HepG2 (cell line): ENCODE measurements around the gene PDHX. TPM values are rescaled to one million over a fixed set of nuclear protein-coding genes. Genes with fewer than 3 reads are reported as not detected.
A peak's percentile ranks its signal among the peaks of the same experiment; 100 is the strongest.

Experiments
- STAG1 ChIP-seq: sonication (generic); formaldehyde crosslinking; IDR thresholded peaks from 2 replicates; pipeline ENCODE4 v1.4.0; 2020; ENCODE audit warnings: missing genetic modification reagents
- TSC22D2 ChIP-seq: sonication (generic); formaldehyde crosslinking; IDR thresholded peaks from 2 replicates; pipeline ENCODE4 v1.5.1; 2020; ENCODE audit warnings: missing genetic modification reagents, mild to moderate bottlenecking, borderline replicate concordance
- ZBTB38 ChIP-seq: sonication (generic); formaldehyde crosslinking; IDR thresholded peaks from 2 replicates; pipeline ENCODE4 v1.5.1; 2020; ENCODE audit warnings: mild to moderate bottlenecking, missing genetic modification reagents
- ZFYVE20 ChIP-seq: sonication (generic); formaldehyde crosslinking; IDR thresholded peaks from 2 replicates; pipeline ENCODE4 v1.8.0; 2023; ENCODE audit warnings: low read depth, mild to moderate bottlenecking, moderate library complexity, missing genetic modification reagents, borderline replicate concordance
- ZNF230 ChIP-seq: sonication (generic); formaldehyde crosslinking; IDR thresholded peaks from 2 replicates; pipeline ENCODE4 v1.4.0; 2020; ENCODE audit warnings: mild to moderate bottlenecking, missing genetic modification reagents
- ZNF563 ChIP-seq: sonication (generic); formaldehyde crosslinking; IDR thresholded peaks from 2 replicates; pipeline ENCODE4 v1.8.0; 2022; ENCODE audit warnings: mild to moderate bottlenecking, moderate library complexity, missing genetic modification reagents
- polyA plus RNA-seq, 8 experiments: library from polyadenylated mRNA; depleted of rRNA in 3 of 8; stranded (reverse) in 7 of 8; unstranded in 1 of 8; fragments of >200 nt; fragmentation: Illumina TruSeq in 4 of 8; extraction: Trizol in 4 of 8; gene quantifications; 2 replicates each; pipeline versions ENCODE4 v1.2.1 to v1.2.3, GENCODE V29; 2011 to 2016; ENCODE audit warnings: low read depth in 4 of 8, missing spikeins in 1 of 8, mixed read lengths in 1 of 8; ENCODE audit not compliant: insufficient read depth in 1 of 8
- total RNA-seq, 5 experiments: library from RNA; depleted of rRNA; stranded (reverse); fragments of >200 nt; fragmentation: Illumina TruSeq; extraction: Trizol; gene quantifications; 2 replicates each; pipeline ENCODE4 v1.2.3, GENCODE V29; 2016; ENCODE audit warnings: low read depth in 1 of 5
- TF ChIP-seq, protein P1 (sequence below): sonication (generic); formaldehyde crosslinking; IDR thresholded peaks from 2 replicates; pipeline ENCODE4 v1.5.1; 2020; ENCODE audit warnings: mild to moderate bottlenecking, missing genetic modification reagents, borderline replicate concordance
- TF ChIP-seq, protein P2 (sequence below): IDR thresholded peaks from 2 replicates; pipeline ENCODE4 v1.6.1; 2016; ENCODE audit warnings: low read depth, borderline replicate concordance
- TF ChIP-seq, protein P3 (sequence below): sonication (generic); formaldehyde crosslinking; IDR thresholded peaks from 2 replicates; pipeline ENCODE4 v1.8.0; 2022; ENCODE audit warnings: mild to moderate bottlenecking, missing genetic modification reagents, moderate library complexity
- TF ChIP-seq, protein P4 (sequence below): sonication (generic); formaldehyde crosslinking; IDR thresholded peaks from 2 replicates; pipeline ENCODE4 v1.4.0; 2020; ENCODE audit warnings: low read depth, mild to moderate bottlenecking, missing genetic modification reagents
- TF ChIP-seq, protein P5 (sequence below): IDR thresholded peaks from 2 replicates; pipeline ENCODE4 v1.6.1; 2016; ENCODE audit warnings: low read depth, control low read depth
- TF ChIP-seq, protein P6 (sequence below): sonication (generic); formaldehyde crosslinking; conservative IDR thresholded peaks from 2 replicates; pipeline ENCODE4 v1.8.0; 2022; ENCODE audit warnings: mild to moderate bottlenecking, moderate library complexity, missing genetic modification reagents

The PDHX gene
- total and polyA plus RNA-seq, 2 of the 13 experiments (the other 11 are each of a cell fraction or from before 2014, with no cell fraction given), result 41.0 to 73.8 TPM

DNA sequence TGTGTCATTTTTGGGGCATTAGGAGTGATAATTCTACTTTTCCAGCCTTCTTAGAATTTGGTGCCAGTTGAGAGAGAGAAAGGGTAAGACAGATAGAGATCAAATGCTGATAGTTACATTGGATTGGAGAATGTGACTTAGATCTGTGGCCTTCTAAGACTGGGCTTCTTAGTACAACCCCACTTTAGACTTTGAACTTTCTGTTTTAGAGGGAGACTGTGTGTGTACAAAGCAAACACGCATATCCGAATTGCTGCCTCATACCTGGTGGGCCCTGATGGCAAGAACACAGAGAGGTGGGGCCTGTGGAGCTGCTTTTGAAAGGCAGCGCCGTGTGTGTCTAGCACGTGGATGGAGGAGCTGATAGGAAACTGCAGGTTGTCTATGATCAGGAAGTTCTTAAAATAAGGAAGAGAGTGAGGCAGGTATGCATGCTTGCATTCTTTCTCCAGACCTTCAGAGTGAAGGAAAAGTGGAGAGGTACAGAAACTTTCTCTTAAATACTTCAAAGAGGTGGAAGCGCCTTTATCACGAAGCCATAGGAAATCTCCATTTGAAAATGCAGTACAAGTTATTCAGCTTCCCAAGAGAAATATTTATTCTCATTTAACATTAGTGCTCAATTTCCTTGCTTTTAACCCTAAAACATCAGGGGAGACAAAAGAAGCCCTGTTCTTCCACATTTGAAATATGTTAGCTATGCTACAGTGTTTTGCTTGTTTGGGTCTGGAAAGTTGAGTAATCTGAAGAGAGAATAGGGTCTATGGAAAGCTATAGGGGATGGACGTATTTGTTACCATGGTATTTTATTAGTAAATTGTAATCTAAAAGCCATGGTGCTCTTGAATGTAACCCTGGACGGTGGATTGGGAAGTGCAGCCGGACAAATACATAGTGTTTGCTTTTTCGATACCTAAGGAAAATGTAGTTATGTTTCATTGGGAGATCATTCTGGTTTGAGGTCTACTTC, 13.7 kb downstream of the PDHX start (continued):
- TF ChIP-seq, protein P1, sequence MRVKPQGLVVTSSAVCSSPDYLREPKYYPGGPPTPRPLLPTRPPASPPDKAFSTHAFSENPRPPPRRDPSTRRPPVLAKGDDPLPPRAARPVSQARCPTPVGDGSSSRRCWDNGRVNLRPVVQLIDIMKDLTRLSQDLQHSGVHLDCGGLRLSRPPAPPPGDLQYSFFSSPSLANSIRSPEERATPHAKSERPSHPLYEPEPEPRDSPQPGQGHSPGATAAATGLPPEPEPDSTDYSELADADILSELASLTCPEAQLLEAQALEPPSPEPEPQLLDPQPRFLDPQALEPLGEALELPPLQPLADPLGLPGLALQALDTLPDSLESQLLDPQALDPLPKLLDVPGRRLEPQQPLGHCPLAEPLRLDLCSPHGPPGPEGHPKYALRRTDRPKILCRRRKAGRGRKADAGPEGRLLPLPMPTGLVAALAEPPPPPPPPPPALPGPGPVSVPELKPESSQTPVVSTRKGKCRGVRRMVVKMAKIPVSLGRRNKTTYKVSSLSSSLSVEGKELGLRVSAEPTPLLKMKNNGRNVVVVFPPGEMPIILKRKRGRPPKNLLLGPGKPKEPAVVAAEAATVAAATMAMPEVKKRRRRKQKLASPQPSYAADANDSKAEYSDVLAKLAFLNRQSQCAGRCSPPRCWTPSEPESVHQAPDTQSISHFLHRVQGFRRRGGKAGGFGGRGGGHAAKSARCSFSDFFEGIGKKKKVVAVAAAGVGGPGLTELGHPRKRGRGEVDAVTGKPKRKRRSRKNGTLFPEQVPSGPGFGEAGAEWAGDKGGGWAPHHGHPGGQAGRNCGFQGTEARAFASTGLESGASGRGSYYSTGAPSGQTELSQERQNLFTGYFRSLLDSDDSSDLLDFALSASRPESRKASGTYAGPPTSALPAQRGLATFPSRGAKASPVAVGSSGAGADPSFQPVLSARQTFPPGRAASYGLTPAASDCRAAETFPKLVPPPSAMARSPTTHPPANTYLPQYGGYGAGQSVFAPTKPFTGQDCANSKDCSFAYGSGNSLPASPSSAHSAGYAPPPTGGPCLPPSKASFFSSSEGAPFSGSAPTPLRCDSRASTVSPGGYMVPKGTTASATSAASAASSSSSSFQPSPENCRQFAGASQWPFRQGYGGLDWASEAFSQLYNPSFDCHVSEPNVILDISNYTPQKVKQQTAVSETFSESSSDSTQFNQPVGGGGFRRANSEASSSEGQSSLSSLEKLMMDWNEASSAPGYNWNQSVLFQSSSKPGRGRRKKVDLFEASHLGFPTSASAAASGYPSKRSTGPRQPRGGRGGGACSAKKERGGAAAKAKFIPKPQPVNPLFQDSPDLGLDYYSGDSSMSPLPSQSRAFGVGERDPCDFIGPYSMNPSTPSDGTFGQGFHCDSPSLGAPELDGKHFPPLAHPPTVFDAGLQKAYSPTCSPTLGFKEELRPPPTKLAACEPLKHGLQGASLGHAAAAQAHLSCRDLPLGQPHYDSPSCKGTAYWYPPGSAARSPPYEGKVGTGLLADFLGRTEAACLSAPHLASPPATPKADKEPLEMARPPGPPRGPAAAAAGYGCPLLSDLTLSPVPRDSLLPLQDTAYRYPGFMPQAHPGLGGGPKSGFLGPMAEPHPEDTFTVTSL (CRISPR knock-in tag), result peak; percentile 95; the same call in 1 of the 2 replicates
- TF ChIP-seq, protein P2, sequence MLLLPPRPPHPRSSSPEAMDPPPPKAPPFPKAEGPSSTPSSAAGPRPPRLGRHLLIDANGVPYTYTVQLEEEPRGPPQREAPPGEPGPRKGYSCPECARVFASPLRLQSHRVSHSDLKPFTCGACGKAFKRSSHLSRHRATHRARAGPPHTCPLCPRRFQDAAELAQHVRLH, result peak; percentile 87; the same call in 1 of the 2 replicates
- no peak; the same call in 1 of the 2 replicates for TF ChIP-seq ZNF563 (CRISPR knock-in tag)
- TF ChIP-seq, protein P3, sequence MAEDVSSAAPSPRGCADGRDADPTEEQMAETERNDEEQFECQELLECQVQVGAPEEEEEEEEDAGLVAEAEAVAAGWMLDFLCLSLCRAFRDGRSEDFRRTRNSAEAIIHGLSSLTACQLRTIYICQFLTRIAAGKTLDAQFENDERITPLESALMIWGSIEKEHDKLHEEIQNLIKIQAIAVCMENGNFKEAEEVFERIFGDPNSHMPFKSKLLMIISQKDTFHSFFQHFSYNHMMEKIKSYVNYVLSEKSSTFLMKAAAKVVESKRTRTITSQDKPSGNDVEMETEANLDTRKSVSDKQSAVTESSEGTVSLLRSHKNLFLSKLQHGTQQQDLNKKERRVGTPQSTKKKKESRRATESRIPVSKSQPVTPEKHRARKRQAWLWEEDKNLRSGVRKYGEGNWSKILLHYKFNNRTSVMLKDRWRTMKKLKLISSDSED, result no peak
- TF ChIP-seq, protein P4, sequence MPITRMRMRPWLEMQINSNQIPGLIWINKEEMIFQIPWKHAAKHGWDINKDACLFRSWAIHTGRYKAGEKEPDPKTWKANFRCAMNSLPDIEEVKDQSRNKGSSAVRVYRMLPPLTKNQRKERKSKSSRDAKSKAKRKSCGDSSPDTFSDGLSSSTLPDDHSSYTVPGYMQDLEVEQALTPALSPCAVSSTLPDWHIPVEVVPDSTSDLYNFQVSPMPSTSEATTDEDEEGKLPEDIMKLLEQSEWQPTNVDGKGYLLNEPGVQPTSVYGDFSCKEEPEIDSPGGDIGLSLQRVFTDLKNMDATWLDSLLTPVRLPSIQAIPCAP (CRISPR knock-in tag), result no peak
- no peak; the same call in 1 of the 2 replicates for TF ChIP-seq ZNF230
- peak; percentile 95; the same call in 1 of the 2 replicates for TF ChIP-seq TSC22D2
- TF ChIP-seq, protein P5, sequence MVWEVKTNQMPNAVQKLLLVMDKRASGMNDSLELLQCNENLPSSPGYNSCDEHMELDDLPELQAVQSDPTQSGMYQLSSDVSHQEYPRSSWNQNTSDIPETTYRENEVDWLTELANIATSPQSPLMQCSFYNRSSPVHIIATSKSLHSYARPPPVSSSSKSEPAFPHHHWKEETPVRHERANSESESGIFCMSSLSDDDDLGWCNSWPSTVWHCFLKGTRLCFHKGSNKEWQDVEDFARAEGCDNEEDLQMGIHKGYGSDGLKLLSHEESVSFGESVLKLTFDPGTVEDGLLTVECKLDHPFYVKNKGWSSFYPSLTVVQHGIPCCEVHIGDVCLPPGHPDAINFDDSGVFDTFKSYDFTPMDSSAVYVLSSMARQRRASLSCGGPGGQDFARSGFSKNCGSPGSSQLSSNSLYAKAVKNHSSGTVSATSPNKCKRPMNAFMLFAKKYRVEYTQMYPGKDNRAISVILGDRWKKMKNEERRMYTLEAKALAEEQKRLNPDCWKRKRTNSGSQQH, result no peak; the same call in 1 of the 2 replicates
- TF ChIP-seq, protein P6, sequence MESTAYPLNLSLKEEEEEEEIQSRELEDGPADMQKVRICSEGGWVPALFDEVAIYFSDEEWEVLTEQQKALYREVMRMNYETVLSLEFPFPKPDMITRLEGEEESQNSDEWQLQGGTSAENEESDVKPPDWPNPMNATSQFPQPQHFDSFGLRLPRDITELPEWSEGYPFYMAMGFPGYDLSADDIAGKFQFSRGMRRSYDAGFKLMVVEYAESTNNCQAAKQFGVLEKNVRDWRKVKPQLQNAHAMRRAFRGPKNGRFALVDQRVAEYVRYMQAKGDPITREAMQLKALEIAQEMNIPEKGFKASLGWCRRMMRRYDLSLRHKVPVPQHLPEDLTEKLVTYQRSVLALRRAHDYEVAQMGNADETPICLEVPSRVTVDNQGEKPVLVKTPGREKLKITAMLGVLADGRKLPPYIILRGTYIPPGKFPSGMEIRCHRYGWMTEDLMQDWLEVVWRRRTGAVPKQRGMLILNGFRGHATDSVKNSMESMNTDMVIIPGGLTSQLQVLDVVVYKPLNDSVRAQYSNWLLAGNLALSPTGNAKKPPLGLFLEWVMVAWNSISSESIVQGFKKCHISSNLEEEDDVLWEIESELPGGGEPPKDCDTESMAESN (CRISPR knock-in tag), result peak; percentile 80; the same call in 1 of the 2 replicates
- no peak; the same call in 1 of the 2 replicates for TF ChIP-seq STAG1 (CRISPR knock-in tag)
- peak; percentile 75 for TF ChIP-seq ZBTB38 (CRISPR knock-in tag)
- no peak for TF ChIP-seq ZFYVE20
